ENCODE data around the gene BACE2. TPM values are rescaled to one million over a fixed set of nuclear protein-coding genes. Genes with fewer than 3 reads are reported as not detected.

Gene BACE2
- total and polyA plus RNA-seq, 2 of the 13 experiments (the other 11 are each of a cell fraction or from before 2014, with no cell fraction given) = 0.07 to 0.11 TPM

DNA sequence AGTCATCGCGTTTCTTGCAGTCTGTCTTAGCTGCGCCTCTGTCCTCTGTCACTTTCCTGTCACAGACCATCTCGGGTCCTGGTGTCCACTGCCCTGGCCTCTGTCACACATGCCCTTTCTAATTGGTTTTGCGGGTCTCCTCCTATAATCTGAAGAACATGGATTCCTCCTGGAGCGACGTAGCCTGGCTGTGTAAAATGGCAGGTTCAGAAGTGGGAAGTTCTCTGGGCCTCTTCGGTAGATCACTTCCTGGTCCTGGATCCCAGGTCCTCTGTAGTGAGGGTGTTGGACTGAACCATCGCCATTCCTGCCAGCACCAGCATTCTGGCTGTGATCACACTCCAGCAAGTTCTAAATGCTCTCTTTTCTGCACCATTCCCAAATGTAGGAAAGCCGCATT lies 149.5 kb downstream of the BACE2 start (continued):
- TF ChIP-seq, protein P1, sequence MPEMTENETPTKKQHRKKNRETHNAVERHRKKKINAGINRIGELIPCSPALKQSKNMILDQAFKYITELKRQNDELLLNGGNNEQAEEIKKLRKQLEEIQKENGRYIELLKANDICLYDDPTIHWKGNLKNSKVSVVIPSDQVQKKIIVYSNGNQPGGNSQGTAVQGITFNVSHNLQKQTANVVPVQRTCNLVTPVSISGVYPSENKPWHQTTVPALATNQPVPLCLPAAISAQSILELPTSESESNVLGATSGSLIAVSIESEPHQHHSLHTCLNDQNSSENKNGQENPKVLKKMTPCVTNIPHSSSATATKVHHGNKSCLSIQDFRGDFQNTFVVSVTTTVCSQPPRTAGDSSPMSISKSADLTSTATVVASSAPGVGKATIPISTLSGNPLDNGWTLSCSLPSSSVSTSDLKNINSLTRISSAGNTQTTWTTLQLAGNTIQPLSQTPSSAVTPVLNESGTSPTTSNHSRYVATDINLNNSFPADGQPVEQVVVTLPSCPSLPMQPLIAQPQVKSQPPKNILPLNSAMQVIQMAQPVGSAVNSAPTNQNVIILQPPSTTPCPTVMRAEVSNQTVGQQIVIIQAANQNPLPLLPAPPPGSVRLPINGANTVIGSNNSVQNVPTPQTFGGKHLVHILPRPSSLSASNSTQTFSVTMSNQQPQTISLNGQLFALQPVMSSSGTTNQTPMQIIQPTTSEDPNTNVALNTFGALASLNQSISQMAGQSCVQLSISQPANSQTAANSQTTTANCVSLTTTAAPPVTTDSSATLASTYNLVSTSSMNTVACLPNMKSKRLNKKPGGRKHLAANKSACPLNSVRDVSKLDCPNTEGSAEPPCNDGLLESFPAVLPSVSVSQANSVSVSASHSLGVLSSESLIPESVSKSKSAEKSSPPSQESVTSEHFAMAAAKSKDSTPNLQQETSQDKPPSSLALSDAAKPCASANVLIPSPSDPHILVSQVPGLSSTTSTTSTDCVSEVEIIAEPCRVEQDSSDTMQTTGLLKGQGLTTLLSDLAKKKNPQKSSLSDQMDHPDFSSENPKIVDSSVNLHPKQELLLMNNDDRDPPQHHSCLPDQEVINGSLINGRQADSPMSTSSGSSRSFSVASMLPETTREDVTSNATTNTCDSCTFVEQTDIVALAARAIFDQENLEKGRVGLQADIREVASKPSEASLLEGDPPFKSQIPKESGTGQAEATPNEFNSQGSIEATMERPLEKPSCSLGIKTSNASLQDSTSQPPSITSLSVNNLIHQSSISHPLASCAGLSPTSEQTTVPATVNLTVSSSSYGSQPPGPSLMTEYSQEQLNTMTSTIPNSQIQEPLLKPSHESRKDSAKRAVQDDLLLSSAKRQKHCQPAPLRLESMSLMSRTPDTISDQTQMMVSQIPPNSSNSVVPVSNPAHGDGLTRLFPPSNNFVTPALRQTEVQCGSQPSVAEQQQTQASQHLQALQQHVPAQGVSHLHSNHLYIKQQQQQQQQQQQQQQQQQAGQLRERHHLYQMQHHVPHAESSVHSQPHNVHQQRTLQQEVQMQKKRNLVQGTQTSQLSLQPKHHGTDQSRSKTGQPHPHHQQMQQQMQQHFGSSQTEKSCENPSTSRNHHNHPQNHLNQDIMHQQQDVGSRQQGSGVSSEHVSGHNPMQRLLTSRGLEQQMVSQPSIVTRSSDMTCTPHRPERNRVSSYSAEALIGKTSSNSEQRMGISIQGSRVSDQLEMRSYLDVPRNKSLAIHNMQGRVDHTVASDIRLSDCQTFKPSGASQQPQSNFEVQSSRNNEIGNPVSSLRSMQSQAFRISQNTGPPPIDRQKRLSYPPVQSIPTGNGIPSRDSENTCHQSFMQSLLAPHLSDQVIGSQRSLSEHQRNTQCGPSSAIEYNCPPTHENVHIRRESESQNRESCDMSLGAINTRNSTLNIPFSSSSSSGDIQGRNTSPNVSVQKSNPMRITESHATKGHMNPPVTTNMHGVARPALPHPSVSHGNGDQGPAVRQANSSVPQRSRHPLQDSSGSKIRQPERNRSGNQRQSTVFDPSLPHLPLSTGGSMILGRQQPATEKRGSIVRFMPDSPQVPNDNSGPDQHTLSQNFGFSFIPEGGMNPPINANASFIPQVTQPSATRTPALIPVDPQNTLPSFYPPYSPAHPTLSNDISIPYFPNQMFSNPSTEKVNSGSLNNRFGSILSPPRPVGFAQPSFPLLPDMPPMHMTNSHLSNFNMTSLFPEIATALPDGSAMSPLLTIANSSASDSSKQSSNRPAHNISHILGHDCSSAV (CRISPR knock-in tag; IDR thresholded peaks at IDR 0.05; ENCODE audit: borderline replicate concordance) = no peak
- TF ChIP-seq, protein P2, sequence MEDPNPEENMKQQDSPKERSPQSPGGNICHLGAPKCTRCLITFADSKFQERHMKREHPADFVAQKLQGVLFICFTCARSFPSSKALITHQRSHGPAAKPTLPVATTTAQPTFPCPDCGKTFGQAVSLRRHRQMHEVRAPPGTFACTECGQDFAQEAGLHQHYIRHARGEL (CRISPR knock-in tag; IDR thresholded peaks at IDR 0.05) = no peak
- TF ChIP-seq, protein P3, sequence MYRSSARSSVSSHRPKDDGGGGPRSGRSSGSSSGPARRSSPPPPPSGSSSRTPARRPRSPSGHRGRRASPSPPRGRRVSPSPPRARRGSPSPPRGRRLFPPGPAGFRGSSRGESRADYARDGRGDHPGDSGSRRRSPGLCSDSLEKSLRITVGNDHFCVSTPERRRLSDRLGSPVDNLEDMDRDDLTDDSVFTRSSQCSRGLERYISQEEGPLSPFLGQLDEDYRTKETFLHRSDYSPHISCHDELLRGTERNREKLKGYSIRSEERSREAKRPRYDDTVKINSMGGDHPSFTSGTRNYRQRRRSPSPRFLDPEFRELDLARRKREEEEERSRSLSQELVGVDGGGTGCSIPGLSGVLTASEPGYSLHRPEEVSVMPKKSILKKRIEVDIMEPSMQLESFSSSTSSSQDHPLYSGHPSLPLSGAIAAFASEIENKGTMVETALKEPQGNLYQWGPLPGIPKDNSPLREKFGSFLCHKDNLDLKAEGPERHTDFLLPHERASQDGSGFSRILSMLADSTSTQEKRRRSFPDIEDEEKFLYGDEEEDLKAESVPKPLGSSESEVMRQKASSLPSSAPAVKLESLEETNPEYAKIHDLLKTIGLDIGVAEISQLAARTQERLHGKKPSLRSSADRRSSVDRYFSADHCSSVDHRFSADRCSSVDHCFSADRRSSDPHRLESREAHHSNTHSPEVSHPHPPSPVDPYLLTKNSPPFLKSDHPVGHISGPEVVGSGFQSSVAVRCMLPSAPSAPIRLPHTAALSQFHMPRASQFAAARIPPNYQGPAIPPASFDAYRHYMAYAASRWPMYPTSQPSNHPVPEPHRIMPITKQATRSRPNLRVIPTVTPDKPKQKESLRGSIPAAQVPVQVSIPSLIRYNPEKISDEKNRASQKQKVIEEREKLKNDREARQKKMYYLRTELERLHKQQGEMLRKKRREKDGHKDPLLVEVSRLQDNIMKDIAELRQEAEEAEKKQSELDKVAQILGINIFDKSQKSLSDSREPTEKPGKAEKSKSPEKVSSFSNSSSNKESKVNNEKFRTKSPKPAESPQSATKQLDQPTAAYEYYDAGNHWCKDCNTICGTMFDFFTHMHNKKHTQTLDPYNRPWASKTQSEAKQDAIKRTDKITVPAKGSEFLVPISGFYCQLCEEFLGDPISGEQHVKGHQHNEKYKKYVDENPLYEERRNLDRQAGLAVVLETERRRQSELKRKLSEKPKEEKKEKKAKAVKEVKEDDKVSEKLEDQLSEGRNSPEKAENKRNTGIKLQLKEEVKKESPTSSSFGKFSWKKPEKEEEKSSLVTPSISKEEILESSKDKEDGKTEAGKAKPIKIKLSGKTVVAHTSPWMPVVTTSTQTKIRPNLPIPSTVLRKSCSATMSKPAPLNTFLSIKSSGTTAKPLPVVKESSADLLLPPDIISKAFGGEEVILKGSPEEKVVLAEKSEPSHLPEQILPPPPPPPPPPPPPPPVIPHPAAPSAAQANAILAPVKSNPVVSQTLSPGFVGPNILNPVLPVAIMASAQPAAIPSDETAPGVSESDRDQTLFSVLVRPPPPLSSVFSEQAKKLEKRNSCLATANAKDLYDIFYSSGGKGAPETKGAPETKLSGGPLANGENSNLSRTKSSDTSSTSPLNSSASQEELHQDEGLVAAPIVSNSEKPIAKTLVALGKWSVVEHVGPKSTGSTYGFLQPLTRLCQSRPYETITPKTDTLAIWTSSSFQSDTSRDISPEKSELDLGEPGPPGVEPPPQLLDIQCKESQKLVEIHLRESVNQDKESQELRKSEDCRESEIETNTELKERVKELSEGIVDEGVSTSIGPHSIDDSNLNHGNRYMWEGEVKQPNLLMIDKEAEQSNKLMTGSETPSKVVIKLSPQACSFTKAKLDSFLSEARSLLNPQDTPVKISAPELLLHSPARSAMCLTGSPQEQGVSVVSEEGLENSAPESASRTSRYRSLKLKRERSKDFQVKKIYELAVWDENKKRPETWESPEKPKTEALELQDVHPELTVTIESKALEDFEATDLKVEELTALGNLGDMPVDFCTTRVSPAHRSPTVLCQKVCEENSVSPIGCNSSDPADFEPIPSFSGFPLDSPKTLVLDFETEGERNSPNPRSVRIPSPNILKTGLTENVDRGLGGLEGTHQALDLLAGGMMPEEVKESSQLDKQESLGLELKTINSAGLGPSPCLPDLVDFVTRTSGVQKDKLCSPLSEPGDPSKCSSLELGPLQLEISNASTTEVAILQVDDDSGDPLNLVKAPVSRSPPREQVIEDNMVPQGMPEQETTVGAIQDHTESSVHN (CRISPR knock-in tag; IDR thresholded peaks at IDR 0.05) = no peak
- TF ChIP-seq NBN (conservative IDR thresholded peaks at IDR 0.05) = no peak
- no peak for TF ChIP-seq ZNF660 (CRISPR knock-in tag; IDR thresholded peaks at IDR 0.05; ENCODE audit: borderline replicate concordance, low read depth)
- TF ChIP-seq ZNF234 (CRISPR knock-in tag; conservative IDR thresholded peaks at IDR 0.05) = no peak
- TF ChIP-seq NR3C1 (CRISPR knock-in tag; IDR thresholded peaks at IDR 0.05) = no peak
- no peak for TF ChIP-seq KMT2B (CRISPR knock-in tag; IDR thresholded peaks at IDR 0.05)
- TF ChIP-seq, protein P4, sequence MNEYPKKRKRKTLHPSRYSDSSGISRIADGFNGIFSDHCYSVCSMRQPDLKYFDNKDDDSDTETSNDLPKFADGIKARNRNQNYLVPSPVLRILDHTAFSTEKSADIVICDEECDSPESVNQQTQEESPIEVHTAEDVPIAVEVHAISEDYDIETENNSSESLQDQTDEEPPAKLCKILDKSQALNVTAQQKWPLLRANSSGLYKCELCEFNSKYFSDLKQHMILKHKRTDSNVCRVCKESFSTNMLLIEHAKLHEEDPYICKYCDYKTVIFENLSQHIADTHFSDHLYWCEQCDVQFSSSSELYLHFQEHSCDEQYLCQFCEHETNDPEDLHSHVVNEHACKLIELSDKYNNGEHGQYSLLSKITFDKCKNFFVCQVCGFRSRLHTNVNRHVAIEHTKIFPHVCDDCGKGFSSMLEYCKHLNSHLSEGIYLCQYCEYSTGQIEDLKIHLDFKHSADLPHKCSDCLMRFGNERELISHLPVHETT (CRISPR knock-in tag; conservative IDR thresholded peaks at IDR 0.05) = no peak
